SK-N-SH (cell line): ENCODE measurements around the gene MSMP. TPM values are rescaled to one million over a fixed set of nuclear protein-coding genes. Genes with fewer than 3 reads are reported as not detected.

Source experiments
- CTCF ChIA-PET: fragments of 300-600, 350-600 bp; formaldehyde crosslinking; extraction: SDS; loops from one replicate; lab custom pipeline; 2021; lab: Yijun Ruan, JAX
- POLR2A ChIA-PET: fragments of 350-600 bp; sonication (Branson Sonifier 250); formaldehyde crosslinking; extraction: SDS; loops from one replicate; lab custom pipeline; 2020; ENCODE audit warnings: antibody characterized with exemption, inconsistent platforms; lab: Yijun Ruan, JAX
- DNase-seq: peaks from one replicate; pipeline ENCODE4 v3.0.0; 2012
- H2AFZ ChIP-seq: fragments of 200-600 bp; sonication (generic); 2 replicates; pipeline ENCODE4 v1.8.1; 2016; ENCODE audit warnings: antibody characterized with exemption, mild to moderate bottlenecking, low read depth
- H3F3A ChIP-seq: fragments of 200-600 bp; sonication (generic); replicated peaks from 2 replicates; pipeline ENCODE3; 2016; ENCODE audit warnings: antibody characterized with exemption, mild to moderate bottlenecking; ENCODE audit not compliant: insufficient read depth
- H3K27ac ChIP-seq, 2 experiments: fragments of 200-500 bp in 1 of 2; fragments of 200-600 bp in 1 of 2; sonication (Bioruptor generic) in 1 of 2; sonication (generic), shearing (Covaris generic) in 1 of 2; 2 replicates each; pipeline versions ENCODE4 v1.5.1 to v1.6.1; 2014 to 2016; ENCODE audit warnings: low read depth in 2 of 2, inconsistent platforms in 1 of 2, low read length in 1 of 2, mild to moderate bottlenecking in 1 of 2, mixed read lengths in 1 of 2
- H3K27me3 ChIP-seq: fragments of 200-600 bp; sonication (generic), shearing (Covaris generic); 2 replicates; pipeline ENCODE4 v1.6.1; 2016; ENCODE audit warnings: mixed run types; ENCODE audit not compliant: insufficient read depth
- H3K36me3 ChIP-seq, 2 experiments: fragments of 200-500 bp in 1 of 2; fragments of 200-600 bp in 1 of 2; sonication (Bioruptor generic) in 1 of 2; sonication (generic) in 1 of 2; replicated peaks in 1 of 2; 2 replicates each; pipeline versions ENCODE3 to v1.5.1; 2014 to 2016; ENCODE audit warnings: low read length in 1 of 2, mild to moderate bottlenecking in 1 of 2; ENCODE audit not compliant: insufficient read depth in 2 of 2, control insufficient read depth in 1 of 2
- H3K4me1 ChIP-seq, 2 experiments: fragments of 200-500 bp in 1 of 2; fragments of 200-600 bp in 1 of 2; sonication (Bioruptor generic) in 1 of 2; sonication (generic), shearing (Covaris generic) in 1 of 2; 2 replicates each; pipeline versions ENCODE4 v1.5.1 to v1.6.1; 2014 to 2016; ENCODE audit warnings: low read depth in 1 of 2, low read length in 1 of 2, mixed run types in 1 of 2; ENCODE audit not compliant: insufficient read depth in 2 of 2, control insufficient read depth in 1 of 2
- H3K4me2 ChIP-seq: fragments of 200-600 bp; sonication (generic), shearing (Covaris generic); 2 replicates; pipeline ENCODE4 v1.6.1; 2017; ENCODE audit warnings: mixed run types
- H3K4me3 ChIP-seq, 2 experiments: fragments of 200-500 bp in 1 of 2; fragments of 200-600 bp in 1 of 2; sonication (Bioruptor generic) in 1 of 2; sonication (generic), shearing (Covaris generic) in 1 of 2; 2 replicates each; pipeline versions ENCODE4 v1.5.1 to v1.8.1; 2014 to 2016; ENCODE audit warnings: low read depth in 2 of 2, inconsistent platforms in 1 of 2, low read length in 1 of 2, mild to moderate bottlenecking in 1 of 2, mixed read lengths in 1 of 2, moderate library complexity in 1 of 2
- H3K79me2 ChIP-seq: fragments of 200-600 bp; sonication (generic); 2 replicates; pipeline ENCODE4 v1.8.1; 2017; ENCODE audit warnings: mild to moderate bottlenecking; ENCODE audit not compliant: insufficient read depth
- H3K9ac ChIP-seq: fragments of 200-600 bp; sonication (generic); 2 replicates; pipeline ENCODE4 v1.6.1; 2017; ENCODE audit warnings: mixed run types
- H3K9me2 ChIP-seq: fragments of 200-600 bp; sonication (generic); 2 replicates; pipeline ENCODE4 v1.6.1; 2017; ENCODE audit warnings: mixed run types
- H3K9me3 ChIP-seq: fragments of 200-600 bp; sonication (generic); 2 replicates; pipeline ENCODE4 v1.6.1; 2017; ENCODE audit warnings: mixed run types, mild to moderate bottlenecking, moderate library complexity
- H4K20me1 ChIP-seq: fragments of 200-600 bp; sonication (generic); 2 replicates; pipeline ENCODE4 v1.6.1; 2017; ENCODE audit warnings: mild to moderate bottlenecking, mixed run types; ENCODE audit not compliant: insufficient read depth
- CTCF ChIP-seq: fragments of 200-600 bp; sonication (generic); IDR thresholded peaks from 2 replicates; pipeline ENCODE4 v1.6.1; 2017; ENCODE audit warnings: antibody characterized with exemption, mild to moderate bottlenecking, moderate library complexity
- ELF1 ChIP-seq: IDR thresholded peaks from 2 replicates; pipeline ENCODE4 v1.4.0; 2012
- EP300 ChIP-seq, 2 experiments: IDR thresholded peaks; 2 replicates each; pipeline versions ENCODE4 v1.4.0 to v1.6.1; 2012; ENCODE audit warnings: borderline replicate concordance in 1 of 2, low read depth in 1 of 2, low read length in 1 of 2
- EZH2phosphoT487 ChIP-seq: fragments of 200-600 bp; sonication (generic); IDR thresholded peaks from 2 replicates; pipeline ENCODE4 v1.6.1; 2017; ENCODE audit warnings: low read depth, mixed run types, mild to moderate bottlenecking, antibody characterized with exemption, moderate library complexity, borderline replicate concordance
- FOSL2 ChIP-seq: IDR thresholded peaks from 2 replicates; pipeline ENCODE4 v1.4.0; 2012; ENCODE audit warnings: low read depth, mild to moderate bottlenecking, moderate library complexity, borderline replicate concordance
- GABPA ChIP-seq: IDR thresholded peaks from 2 replicates; pipeline ENCODE4 v1.4.0; 2012; ENCODE audit warnings: low read depth, mild to moderate bottlenecking
- JUND ChIP-seq: IDR thresholded peaks from 2 replicates; pipeline ENCODE4 v1.4.0; 2012
- PBX3 ChIP-seq: IDR thresholded peaks from 2 replicates; pipeline ENCODE4; 2012
- POLR2AphosphoS5 ChIP-seq: IDR thresholded peaks from 2 replicates; pipeline ENCODE4 v1.6.1; 2012; ENCODE audit warnings: low read depth, low read length
- RAD21 ChIP-seq: IDR thresholded peaks from 2 replicates; pipeline ENCODE4 v1.6.1; 2012; ENCODE audit warnings: mild to moderate bottlenecking, low read length
- REST ChIP-seq: IDR thresholded peaks from 2 replicates; pipeline ENCODE4 v1.6.1; 2012; ENCODE audit warnings: mild to moderate bottlenecking, low read depth, low read length, moderate library complexity
- RXRA ChIP-seq: IDR thresholded peaks from 2 replicates; pipeline ENCODE4 v1.4.0; 2012; ENCODE audit warnings: low read depth, mild to moderate bottlenecking, borderline replicate concordance
- SMC3 ChIP-seq: IDR thresholded peaks from 2 replicates; pipeline ENCODE4 v1.6.1; 2012; ENCODE audit warnings: low read depth, low read length, improper control_type of control experiment
- TAF1 ChIP-seq: IDR thresholded peaks from 2 replicates; pipeline ENCODE4 v1.6.1; 2012; ENCODE audit warnings: low read depth, mild to moderate bottlenecking, low read length, moderate library complexity, borderline replicate concordance
- TEAD4 ChIP-seq: IDR thresholded peaks from 2 replicates; pipeline ENCODE4 v1.4.0; 2012; ENCODE audit warnings: mild to moderate bottlenecking, borderline replicate concordance; ENCODE audit not compliant: insufficient read depth
- USF1 ChIP-seq: IDR thresholded peaks from 2 replicates; pipeline ENCODE4 v1.4.0; 2012; ENCODE audit warnings: low read depth, borderline replicate concordance
- YY1 ChIP-seq: IDR thresholded peaks from 2 replicates; pipeline ENCODE4 v1.4.0; 2012; ENCODE audit warnings: low read depth, mild to moderate bottlenecking
- WGBS: methylation state at CpG from one replicate; pipeline ENCODE4 v1.1.6; 2017; ENCODE audit warnings: low lambda C conversion rate; 5-methylcytosine and 5-hydroxymethylcytosine counted together
- polyA plus RNA-seq, 3 experiments: library from polyadenylated mRNA; depleted of rRNA; stranded (reverse); fragments of >200 nt; gene quantifications; 2 replicates each; pipeline ENCODE4 v1.2.3, GENCODE V29; 2012

MSMP gene
- polyA plus RNA-seq, 1 of the 3 experiments (the other 2 are of a cell fraction): 1.2 TPM

GRCh38 chr9:35738186-35738585 lies 15.9 kb downstream of the MSMP start:
- peaks cover 47% of the 10 kb centered on the region for H3F3A ChIP-seq
- H3K4me1 ChIP-seq: peaks cover 10 to 11% of the 10 kb centered on the region in 2 experiments; a peak in 3 of 4 replicates
- H3K9me3 ChIP-seq: no peaks in the 10 kb centered on the region
- H3K79me2 ChIP-seq: peaks cover 43% of the 10 kb centered on the region
- DNase-seq: no peak
- no peaks in the 10 kb centered on the region for H3K27me3 ChIP-seq
- WGBS: 82% methylated on average over 4 of the region's 4 CpGs
- no peak overlapping the region for H2AFZ ChIP-seq
- H3K4me2 ChIP-seq: no peak overlapping the region
- H3K4me3 ChIP-seq: no peak overlapping the region
- peaks cover 3% of the 10 kb centered on the region; the same call in 1 of the 2 replicates for H4K20me1 ChIP-seq
- no peak overlapping the region for H3K9ac ChIP-seq
- CTCF ChIA-PET: interaction anchor here (0.7 to 6.5 kb wide), 7 partner anchors 9 to 144 kb away, joined by 3 to 88 read pairs (median 8); partner anchors contain the start of genes CCDC107, GBA2, RGP1 and RMRP
- POLR2A ChIA-PET: interaction anchor here (0.9 kb wide), 1 partner anchor 11 kb away, joined by 5 read pairs; the partner anchor contains the start of genes GBA2 and RGP1
- TF ChIP-seq REST: no peak
- TF ChIP-seq CTCF: no peak
- TF ChIP-seq POLR2AphosphoS5: no peak
- TF ChIP-seq GABPA: no peak
- no peak for TF ChIP-seq JUND
- no peak for TF ChIP-seq RAD21
- TF ChIP-seq PBX3: no peak
- TF ChIP-seq YY1: no peak
- no peak for TF ChIP-seq EP300 (IDR thresholded peaks at IDR 0.05; ENCODE audit: borderline replicate concordance in 1 of 2, low read depth in 1 of 2, low read length in 1 of 2)
- no peak for TF ChIP-seq TEAD4
- no peak for TF ChIP-seq EZH2phosphoT487
- TF ChIP-seq USF1: no peak
- no peak for TF ChIP-seq FOSL2
- TF ChIP-seq TAF1: no peak
- TF ChIP-seq ELF1: no peak
- no peak for TF ChIP-seq RXRA
- no peak for TF ChIP-seq SMC3
- H3K9me2 ChIP-seq: no peaks in the 10 kb centered on the region
- H3K36me3 ChIP-seq: peaks cover 65 to 79% of the 10 kb centered on the region in 2 experiments
- no peak overlapping the region for H3K27ac ChIP-seq
